GM12878 (cell line): ENCODE results near the gene MPHOSPH9. TPM values are rescaled to one million over a fixed set of nuclear protein-coding genes. Genes with fewer than 3 reads are reported as not detected.
A peak's percentile ranks its signal among the peaks of the same experiment; 100 is the strongest.

Source experiments
- ASH2L ChIP-seq: fragments of 300-600, 200-600 bp; sonication (generic); IDR thresholded peaks from 2 replicates; pipeline ENCODE4 v1.6.1; 2017; ENCODE audit warnings: low read depth, mild to moderate bottlenecking, borderline replicate concordance
- BMI1 ChIP-seq: fragments of 450-650 bp; IDR thresholded peaks from 2 replicates; pipeline ENCODE4 v1.6.1; 2016; ENCODE audit warnings: mild to moderate bottlenecking, moderate library complexity, borderline replicate concordance
- FOXK2 ChIP-seq: fragments of 450-650 bp; IDR thresholded peaks from 2 replicates; pipeline ENCODE4 v1.6.1; 2017; ENCODE audit warnings: mild to moderate bottlenecking, moderate library complexity
- HDAC6 ChIP-seq: fragments of 200-600 bp; sonication (generic); IDR thresholded peaks from one replicate; pipeline ENCODE4 v1.8.0; 2017; ENCODE audit warnings: antibody characterized with exemption; ENCODE audit not compliant: unreplicated experiment
- IRF4 ChIP-seq: IDR thresholded peaks from 2 replicates; pipeline ENCODE4 v1.6.1; 2011; ENCODE audit warnings: low read depth, low read length
- KLF5 ChIP-seq: fragments of 450-650 bp; IDR thresholded peaks from 2 replicates; pipeline ENCODE4 v1.6.1; 2014; ENCODE audit warnings: mild to moderate bottlenecking; ENCODE audit not compliant: partially characterized antibody
- RCOR1 ChIP-seq: conservative IDR thresholded peaks from 2 replicates; pipeline ENCODE4 v1.6.1; 2012; ENCODE audit warnings: low read depth, low read length, improper control_type of control experiment
- SIN3A ChIP-seq: IDR thresholded peaks from 2 replicates; pipeline ENCODE4 v1.6.1; 2012; ENCODE audit warnings: low read depth, low read length, improper control_type of control experiment
- STAT3 ChIP-seq: IDR thresholded peaks from 2 replicates; pipeline ENCODE4 v1.6.1; 2011; ENCODE audit warnings: low read depth, low read length, improper control_type of control experiment
- TCF12 ChIP-seq: IDR thresholded peaks from 2 replicates; pipeline ENCODE4 v1.6.1; 2011; ENCODE audit warnings: low read depth, mild to moderate bottlenecking, low read length
- ZNF622 ChIP-seq: fragments of 450-650 bp; IDR thresholded peaks from 2 replicates; pipeline ENCODE4 v1.6.1; 2017; ENCODE audit warnings: mild to moderate bottlenecking, inconsistent platforms
- polyA plus RNA-seq, 11 experiments: library from polyadenylated mRNA; depleted of rRNA in 4 of 11; unstranded in 6 of 11; stranded (reverse) in 5 of 11; fragments of >200 nt; fragmentation: Nextera tagmentation in 4 of 11; fragmentation: Illumina TruSeq in 1 of 11; extraction: Ambion mirVana in 4 of 11; extraction: Trizol in 1 of 11; gene quantifications; 1 replicate in 1 of 11; 2 replicates in 10 of 11; pipeline versions ENCODE4 v1.2.1 to v1.2.3, GENCODE V29; 2011 to 2016; ENCODE audit warnings: inconsistent platforms in 2 of 11, missing spikeins in 2 of 11, low read depth in 1 of 11
- total RNA-seq, 4 experiments: library from RNA; depleted of rRNA in 3 of 4; stranded (reverse); fragments of >200 nt in 3 of 4; fragmentation: Illumina TruSeq in 1 of 4; extraction: Trizol in 1 of 4; gene quantifications; 2 replicates each; pipeline versions ENCODE4 v1.2.1 to v1.2.3, GENCODE V29; 2013 to 2021
- TF ChIP-seq, protein P1 (sequence below): fragments of 450-650 bp; IDR thresholded peaks from 2 replicates; pipeline ENCODE4 v1.6.1; 2018; ENCODE audit warnings: mild to moderate bottlenecking, low read depth, moderate library complexity; ENCODE audit not compliant: partially characterized antibody
- TF ChIP-seq, protein P2 (sequence below): IDR thresholded peaks from 2 replicates; pipeline ENCODE4 v1.6.1; 2012; ENCODE audit warnings: mild to moderate bottlenecking, low read depth, low read length
- TF ChIP-seq, protein P3 (sequence below): fragments of 450-650 bp; IDR thresholded peaks from 2 replicates; pipeline ENCODE4 v1.6.1; 2017; ENCODE audit warnings: mild to moderate bottlenecking, moderate library complexity
- TF ChIP-seq, protein P4 (sequence below), 3 experiments: IDR thresholded peaks in 2 of 3; conservative IDR thresholded peaks in 1 of 3; 2 replicates each; pipeline ENCODE4 v1.5.1; 2011; ENCODE audit warnings: low read depth in 3 of 3, low read length in 3 of 3, mild to moderate bottlenecking in 3 of 3, control low read depth in 2 of 3, moderate library complexity in 2 of 3, inconsistent platforms in 1 of 3, mixed read lengths in 1 of 3; ENCODE audit not compliant: control insufficient read depth in 2 of 3, insufficient read depth in 1 of 3; ENCODE audit errors: extremely low read depth in 1 of 3
- TF ChIP-seq, protein P5 (sequence below): IDR thresholded peaks from 2 replicates; pipeline ENCODE4 v1.6.1; 2012; ENCODE audit warnings: low read depth, low read length, improper control_type of control experiment

Gene MPHOSPH9
- total and polyA plus RNA-seq, 10 of the 15 experiments (the other 5 are each of a cell fraction or from before 2014, with no cell fraction given): 11.5 to 72.2 (median 45.7) TPM

DNA sequence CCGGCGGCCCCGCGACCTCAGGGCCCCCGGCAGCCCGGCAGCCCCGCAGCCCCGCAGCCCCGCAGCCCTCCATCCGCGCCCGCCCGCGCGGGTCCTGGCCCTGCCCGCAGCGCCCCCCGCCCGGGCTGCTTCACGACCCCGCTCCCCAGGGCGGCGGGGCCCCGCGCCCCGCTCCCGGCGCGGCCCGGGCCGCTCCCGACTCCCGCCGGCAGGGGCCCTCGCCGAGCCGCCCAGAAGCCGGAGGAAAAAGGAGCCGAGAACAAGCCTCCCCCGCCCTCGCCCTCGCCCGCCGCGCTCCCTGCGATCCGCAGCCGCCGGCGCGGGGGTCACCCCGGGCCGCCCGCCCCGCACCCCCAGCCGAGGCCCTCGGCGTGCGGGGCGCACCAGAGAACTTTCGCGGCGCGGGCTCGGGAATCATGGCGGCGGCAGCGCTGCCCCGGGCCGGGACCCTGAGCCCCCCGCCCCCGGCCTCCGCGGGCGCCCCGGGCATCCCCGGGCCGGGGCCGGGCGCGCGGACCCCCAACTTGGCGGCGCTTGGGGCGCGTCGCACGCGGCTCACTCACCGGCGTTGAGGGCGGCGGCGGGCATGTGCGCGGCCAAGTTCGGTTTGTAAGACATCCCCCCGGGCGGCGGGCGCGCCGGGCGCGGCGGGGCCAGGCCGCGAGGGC, 38.2 kb upstream of the MPHOSPH9 start (continued):
- TF ChIP-seq, protein P1, sequence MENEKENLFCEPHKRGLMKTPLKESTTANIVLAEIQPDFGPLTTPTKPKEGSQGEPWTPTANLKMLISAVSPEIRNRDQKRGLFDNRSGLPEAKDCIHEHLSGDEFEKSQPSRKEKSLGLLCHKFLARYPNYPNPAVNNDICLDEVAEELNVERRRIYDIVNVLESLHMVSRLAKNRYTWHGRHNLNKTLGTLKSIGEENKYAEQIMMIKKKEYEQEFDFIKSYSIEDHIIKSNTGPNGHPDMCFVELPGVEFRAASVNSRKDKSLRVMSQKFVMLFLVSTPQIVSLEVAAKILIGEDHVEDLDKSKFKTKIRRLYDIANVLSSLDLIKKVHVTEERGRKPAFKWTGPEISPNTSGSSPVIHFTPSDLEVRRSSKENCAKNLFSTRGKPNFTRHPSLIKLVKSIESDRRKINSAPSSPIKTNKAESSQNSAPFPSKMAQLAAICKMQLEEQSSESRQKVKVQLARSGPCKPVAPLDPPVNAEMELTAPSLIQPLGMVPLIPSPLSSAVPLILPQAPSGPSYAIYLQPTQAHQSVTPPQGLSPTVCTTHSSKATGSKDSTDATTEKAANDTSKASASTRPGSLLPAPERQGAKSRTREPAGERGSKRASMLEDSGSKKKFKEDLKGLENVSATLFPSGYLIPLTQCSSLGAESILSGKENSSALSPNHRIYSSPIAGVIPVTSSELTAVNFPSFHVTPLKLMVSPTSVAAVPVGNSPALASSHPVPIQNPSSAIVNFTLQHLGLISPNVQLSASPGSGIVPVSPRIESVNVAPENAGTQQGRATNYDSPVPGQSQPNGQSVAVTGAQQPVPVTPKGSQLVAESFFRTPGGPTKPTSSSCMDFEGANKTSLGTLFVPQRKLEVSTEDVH: no peak
- no peak for TF ChIP-seq HDAC6
- TF ChIP-seq, protein P2, sequence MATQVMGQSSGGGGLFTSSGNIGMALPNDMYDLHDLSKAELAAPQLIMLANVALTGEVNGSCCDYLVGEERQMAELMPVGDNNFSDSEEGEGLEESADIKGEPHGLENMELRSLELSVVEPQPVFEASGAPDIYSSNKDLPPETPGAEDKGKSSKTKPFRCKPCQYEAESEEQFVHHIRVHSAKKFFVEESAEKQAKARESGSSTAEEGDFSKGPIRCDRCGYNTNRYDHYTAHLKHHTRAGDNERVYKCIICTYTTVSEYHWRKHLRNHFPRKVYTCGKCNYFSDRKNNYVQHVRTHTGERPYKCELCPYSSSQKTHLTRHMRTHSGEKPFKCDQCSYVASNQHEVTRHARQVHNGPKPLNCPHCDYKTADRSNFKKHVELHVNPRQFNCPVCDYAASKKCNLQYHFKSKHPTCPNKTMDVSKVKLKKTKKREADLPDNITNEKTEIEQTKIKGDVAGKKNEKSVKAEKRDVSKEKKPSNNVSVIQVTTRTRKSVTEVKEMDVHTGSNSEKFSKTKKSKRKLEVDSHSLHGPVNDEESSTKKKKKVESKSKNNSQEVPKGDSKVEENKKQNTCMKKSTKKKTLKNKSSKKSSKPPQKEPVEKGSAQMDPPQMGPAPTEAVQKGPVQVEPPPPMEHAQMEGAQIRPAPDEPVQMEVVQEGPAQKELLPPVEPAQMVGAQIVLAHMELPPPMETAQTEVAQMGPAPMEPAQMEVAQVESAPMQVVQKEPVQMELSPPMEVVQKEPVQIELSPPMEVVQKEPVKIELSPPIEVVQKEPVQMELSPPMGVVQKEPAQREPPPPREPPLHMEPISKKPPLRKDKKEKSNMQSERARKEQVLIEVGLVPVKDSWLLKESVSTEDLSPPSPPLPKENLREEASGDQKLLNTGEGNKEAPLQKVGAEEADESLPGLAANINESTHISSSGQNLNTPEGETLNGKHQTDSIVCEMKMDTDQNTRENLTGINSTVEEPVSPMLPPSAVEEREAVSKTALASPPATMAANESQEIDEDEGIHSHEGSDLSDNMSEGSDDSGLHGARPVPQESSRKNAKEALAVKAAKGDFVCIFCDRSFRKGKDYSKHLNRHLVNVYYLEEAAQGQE: no peak
- no peak for TF ChIP-seq SIN3A
- TF ChIP-seq IRF4: no peak
- no peak for TF ChIP-seq BMI1
- no peak for TF ChIP-seq KLF5
- TF ChIP-seq, protein P3, sequence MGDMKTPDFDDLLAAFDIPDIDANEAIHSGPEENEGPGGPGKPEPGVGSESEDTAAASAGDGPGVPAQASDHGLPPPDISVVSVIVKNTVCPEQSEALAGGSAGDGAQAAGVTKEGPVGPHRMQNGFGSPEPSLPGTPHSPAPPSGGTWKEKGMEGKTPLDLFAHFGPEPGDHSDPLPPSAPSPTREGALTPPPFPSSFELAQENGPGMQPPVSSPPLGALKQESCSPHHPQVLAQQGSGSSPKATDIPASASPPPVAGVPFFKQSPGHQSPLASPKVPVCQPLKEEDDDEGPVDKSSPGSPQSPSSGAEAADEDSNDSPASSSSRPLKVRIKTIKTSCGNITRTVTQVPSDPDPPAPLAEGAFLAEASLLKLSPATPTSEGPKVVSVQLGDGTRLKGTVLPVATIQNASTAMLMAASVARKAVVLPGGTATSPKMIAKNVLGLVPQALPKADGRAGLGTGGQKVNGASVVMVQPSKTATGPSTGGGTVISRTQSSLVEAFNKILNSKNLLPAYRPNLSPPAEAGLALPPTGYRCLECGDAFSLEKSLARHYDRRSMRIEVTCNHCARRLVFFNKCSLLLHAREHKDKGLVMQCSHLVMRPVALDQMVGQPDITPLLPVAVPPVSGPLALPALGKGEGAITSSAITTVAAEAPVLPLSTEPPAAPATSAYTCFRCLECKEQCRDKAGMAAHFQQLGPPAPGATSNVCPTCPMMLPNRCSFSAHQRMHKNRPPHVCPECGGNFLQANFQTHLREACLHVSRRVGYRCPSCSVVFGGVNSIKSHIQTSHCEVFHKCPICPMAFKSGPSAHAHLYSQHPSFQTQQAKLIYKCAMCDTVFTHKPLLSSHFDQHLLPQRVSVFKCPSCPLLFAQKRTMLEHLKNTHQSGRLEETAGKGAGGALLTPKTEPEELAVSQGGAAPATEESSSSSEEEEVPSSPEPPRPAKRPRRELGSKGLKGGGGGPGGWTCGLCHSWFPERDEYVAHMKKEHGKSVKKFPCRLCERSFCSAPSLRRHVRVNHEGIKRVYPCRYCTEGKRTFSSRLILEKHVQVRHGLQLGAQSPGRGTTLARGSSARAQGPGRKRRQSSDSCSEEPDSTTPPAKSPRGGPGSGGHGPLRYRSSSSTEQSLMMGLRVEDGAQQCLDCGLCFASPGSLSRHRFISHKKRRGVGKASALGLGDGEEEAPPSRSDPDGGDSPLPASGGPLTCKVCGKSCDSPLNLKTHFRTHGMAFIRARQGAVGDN: no peak
- TF ChIP-seq, protein P4, sequence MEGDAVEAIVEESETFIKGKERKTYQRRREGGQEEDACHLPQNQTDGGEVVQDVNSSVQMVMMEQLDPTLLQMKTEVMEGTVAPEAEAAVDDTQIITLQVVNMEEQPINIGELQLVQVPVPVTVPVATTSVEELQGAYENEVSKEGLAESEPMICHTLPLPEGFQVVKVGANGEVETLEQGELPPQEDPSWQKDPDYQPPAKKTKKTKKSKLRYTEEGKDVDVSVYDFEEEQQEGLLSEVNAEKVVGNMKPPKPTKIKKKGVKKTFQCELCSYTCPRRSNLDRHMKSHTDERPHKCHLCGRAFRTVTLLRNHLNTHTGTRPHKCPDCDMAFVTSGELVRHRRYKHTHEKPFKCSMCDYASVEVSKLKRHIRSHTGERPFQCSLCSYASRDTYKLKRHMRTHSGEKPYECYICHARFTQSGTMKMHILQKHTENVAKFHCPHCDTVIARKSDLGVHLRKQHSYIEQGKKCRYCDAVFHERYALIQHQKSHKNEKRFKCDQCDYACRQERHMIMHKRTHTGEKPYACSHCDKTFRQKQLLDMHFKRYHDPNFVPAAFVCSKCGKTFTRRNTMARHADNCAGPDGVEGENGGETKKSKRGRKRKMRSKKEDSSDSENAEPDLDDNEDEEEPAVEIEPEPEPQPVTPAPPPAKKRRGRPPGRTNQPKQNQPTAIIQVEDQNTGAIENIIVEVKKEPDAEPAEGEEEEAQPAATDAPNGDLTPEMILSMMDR (IDR thresholded peaks at IDR 0.05 in 2 of 3, conservative IDR thresholded peaks at IDR 0.05 in 1 of 3; ENCODE audit: control insufficient read depth in 2 of 3, extremely low read depth in 1 of 3, insufficient read depth in 1 of 3, low read depth in 3 of 3, low read length in 3 of 3): peak; percentile 28 to 76 (median 60); a peak in 4 of 6 replicates
- TF ChIP-seq TCF12: no peak
- no peak for TF ChIP-seq ASH2L
- no peak for TF ChIP-seq STAT3
- no peak for TF ChIP-seq ZNF622
- no peak for TF ChIP-seq FOXK2
- no peak for TF ChIP-seq RCOR1
- TF ChIP-seq, protein P5, sequence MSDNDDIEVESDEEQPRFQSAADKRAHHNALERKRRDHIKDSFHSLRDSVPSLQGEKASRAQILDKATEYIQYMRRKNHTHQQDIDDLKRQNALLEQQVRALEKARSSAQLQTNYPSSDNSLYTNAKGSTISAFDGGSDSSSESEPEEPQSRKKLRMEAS: no peak
